Measurements from ENCODE around the gene SUPT3H.

DNA sequence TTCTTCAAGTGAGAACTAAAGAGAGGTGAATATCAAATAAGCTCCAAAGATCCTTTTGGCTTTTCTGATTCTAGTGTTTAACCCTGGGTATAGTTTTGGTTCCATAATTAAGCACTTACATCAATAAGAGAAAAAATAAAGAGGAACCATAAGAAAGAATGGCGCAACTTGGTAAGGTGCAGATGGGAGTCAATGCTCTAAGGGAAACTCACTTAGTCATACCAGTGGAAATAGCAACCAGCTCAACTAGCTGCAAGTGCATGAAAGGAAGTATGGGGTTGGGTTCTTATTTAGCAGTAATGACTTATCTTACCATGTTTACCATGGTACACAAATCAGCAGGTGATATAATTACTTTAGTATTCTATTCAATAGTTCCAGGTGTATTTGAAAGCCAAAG is 346.1 kb downstream of the SUPT3H start:
- TF ChIP-seq, protein P1, sequence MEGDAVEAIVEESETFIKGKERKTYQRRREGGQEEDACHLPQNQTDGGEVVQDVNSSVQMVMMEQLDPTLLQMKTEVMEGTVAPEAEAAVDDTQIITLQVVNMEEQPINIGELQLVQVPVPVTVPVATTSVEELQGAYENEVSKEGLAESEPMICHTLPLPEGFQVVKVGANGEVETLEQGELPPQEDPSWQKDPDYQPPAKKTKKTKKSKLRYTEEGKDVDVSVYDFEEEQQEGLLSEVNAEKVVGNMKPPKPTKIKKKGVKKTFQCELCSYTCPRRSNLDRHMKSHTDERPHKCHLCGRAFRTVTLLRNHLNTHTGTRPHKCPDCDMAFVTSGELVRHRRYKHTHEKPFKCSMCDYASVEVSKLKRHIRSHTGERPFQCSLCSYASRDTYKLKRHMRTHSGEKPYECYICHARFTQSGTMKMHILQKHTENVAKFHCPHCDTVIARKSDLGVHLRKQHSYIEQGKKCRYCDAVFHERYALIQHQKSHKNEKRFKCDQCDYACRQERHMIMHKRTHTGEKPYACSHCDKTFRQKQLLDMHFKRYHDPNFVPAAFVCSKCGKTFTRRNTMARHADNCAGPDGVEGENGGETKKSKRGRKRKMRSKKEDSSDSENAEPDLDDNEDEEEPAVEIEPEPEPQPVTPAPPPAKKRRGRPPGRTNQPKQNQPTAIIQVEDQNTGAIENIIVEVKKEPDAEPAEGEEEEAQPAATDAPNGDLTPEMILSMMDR (IDR thresholded peaks at IDR 0.05): no peak
- no peak for TF ChIP-seq POLR2A (IDR thresholded peaks at IDR 0.05)
- no peak for TF ChIP-seq EP300 (IDR thresholded peaks at IDR 0.05)
- TF ChIP-seq POLR2AphosphoS5 (IDR thresholded peaks at IDR 0.05): no peak
